Thymus (tissue), 11 donors: Measurements from ENCODE around the gene CELA2A. TPM values are rescaled to one million over a fixed set of nuclear protein-coding genes. Genes with fewer than 3 reads are reported as not detected.
"Not testable (repeated sequence)": the region's sequence is repeated elsewhere in the genome, so short reads cannot be mapped to it uniquely, and the experiment has no call there.

ENCODE experiments used
- DNase-seq, 9 donors: peaks; one replicate each; pipeline ENCODE4 v3.0.0-alpha.2; 2013; ENCODE audit warnings: low spot score in 9 of 9, low read depth in 6 of 9, missing footprints in 1 of 9
- H3K27ac ChIP-seq, 2 donors: one replicate each; pipeline ENCODE4 v1.5.1; 2013; ENCODE audit warnings: control low read depth in 1 of 2, low read depth in 1 of 2, low read length in 1 of 2, mild to moderate bottlenecking in 1 of 2, moderate library complexity in 1 of 2
- H3K27me3 ChIP-seq, 2 donors: one replicate each; pipeline ENCODE4 v1.5.1; 2013; ENCODE audit warnings: low read length in 1 of 2; ENCODE audit not compliant: control insufficient read depth in 2 of 2, insufficient read depth in 1 of 2
- H3K36me3 ChIP-seq, 2 donors: one replicate each; pipeline ENCODE4 v1.5.1; 2013; ENCODE audit warnings: low read length in 1 of 2, mild to moderate bottlenecking in 1 of 2, moderate library complexity in 1 of 2; ENCODE audit not compliant: control insufficient read depth in 2 of 2, insufficient read depth in 2 of 2
- H3K4me1 ChIP-seq, 2 donors: one replicate each; pipeline ENCODE4 v1.5.1; 2013; ENCODE audit warnings: low read length in 2 of 2; ENCODE audit not compliant: control insufficient read depth in 2 of 2, insufficient read depth in 2 of 2
- H3K4me3 ChIP-seq, 2 donors: one replicate each; pipeline ENCODE4 v1.5.1; 2013; ENCODE audit warnings: low read length in 2 of 2, control low read depth in 1 of 2, mild to moderate bottlenecking in 1 of 2
- H3K9me3 ChIP-seq, 2 donors: one replicate each; pipeline ENCODE4 v1.5.1; 2013; ENCODE audit warnings: low read length in 1 of 2, mild to moderate bottlenecking in 1 of 2; ENCODE audit not compliant: control insufficient read depth in 2 of 2, insufficient read depth in 1 of 2
- WGBS: extraction: QIAGEN DNeasy Blood & Tissue Kit; methylation state at CpG from one replicate; pipeline ENCODE4 v1.1.7; 2013; 5-methylcytosine and 5-hydroxymethylcytosine counted together
- polyA plus RNA-seq: library from polyadenylated mRNA; stranded (reverse); fragments of 200-250 nt; gene quantifications from one replicate; pipeline ENCODE4 v1.2.3, GENCODE V29; 2013
- total RNA-seq: library from RNA; stranded (reverse); fragments of 120-200 nt; gene quantifications from one replicate; pipeline ENCODE4 v1.2.4, GENCODE V29; 2013
- donor health status: healthy.

Gene CELA2A
- total and polyA plus RNA-seq, 2 donors: 0.14 to 0.41 TPM

GRCh38 chr1:15484443-15484842 lies 27.9 kb downstream of the CELA2A start:
- H3K27ac ChIP-seq, DNase-seq, H3K4me1 ChIP-seq, H3K9me3 ChIP-seq, H3K36me3 ChIP-seq, H3K27me3 ChIP-seq, H3K4me3 ChIP-seq: not testable (repeated sequence)
- WGBS: 97% methylated on average over 6 of the region's 6 CpGs

GRCh38 chr1:15485636-15486035 lies 29.1 kb downstream of the CELA2A start:
- H3K4me1 ChIP-seq: no peaks in the 10 kb centered on the region
- no peaks in the 10 kb centered on the region for H3K36me3 ChIP-seq

DNA sequence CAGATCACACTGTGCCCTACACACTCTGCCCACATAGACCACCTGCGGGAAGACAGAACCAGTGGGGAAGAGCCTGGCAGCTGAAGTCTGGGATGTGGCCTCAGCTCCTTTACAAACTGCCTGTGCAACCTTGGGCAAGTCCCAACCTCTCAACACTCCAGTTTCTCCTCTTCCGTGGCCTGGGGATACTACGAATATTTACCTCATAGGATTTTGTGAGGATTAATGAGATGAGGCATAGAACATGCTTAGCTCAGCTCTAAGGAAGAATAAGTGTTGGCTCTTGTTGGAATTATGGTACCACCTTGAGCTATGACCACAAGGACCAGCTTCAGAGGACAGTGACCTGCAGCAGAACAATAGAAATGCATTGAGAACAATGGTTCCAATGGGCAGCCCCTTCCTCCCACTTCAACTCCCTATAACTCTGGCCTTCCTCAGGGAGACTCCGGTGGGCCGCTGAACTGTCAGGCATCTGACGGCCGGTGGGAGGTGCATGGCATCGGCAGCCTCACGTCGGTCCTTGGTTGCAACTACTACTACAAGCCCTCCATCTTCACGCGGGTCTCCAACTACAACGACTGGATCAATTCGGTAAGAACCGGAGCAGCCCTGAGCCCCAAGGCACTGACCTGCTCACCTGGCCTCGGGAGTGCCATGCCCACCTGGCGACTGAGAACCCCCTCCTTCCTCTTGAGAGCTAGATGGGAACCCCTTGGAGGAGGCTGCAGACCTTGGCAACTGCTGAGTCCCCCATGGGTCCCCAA lies 30.5 kb downstream of the CELA2A start:
- DNase-seq, H3K27ac ChIP-seq, H3K4me3 ChIP-seq, H3K27me3 ChIP-seq, H3K36me3 ChIP-seq, H3K9me3 ChIP-seq, H3K4me1 ChIP-seq: not testable (repeated sequence)
- 97% methylated on average over 17 of the region's 17 CpGs for WGBS

More at GRCh38 chr1:15485636-15486035, 29.1 kb downstream of the CELA2A start:
- WGBS: 99% methylated on average over 6 of the region's 6 CpGs
- no peak overlapping the region for H3K27ac ChIP-seq
- no peaks in the 10 kb centered on the region for H3K9me3 ChIP-seq
- H3K27me3 ChIP-seq: no peaks in the 10 kb centered on the region
- DNase-seq: no peak
- no peak overlapping the region for H3K4me3 ChIP-seq

GRCh38 chr1:15488371-15488770 lies 31.8 kb downstream of the CELA2A start:
- Histone ChIP-seq H3K4me3 (no peak overlapping the region), H3K27ac (no peak overlapping the region), H3K4me1 (no peaks in the 10 kb centered on the region), H3K27me3 (no peaks in the 10 kb centered on the region), H3K36me3 (peaks cover 3 to 4% of the 10 kb centered on the region in 2 donors), H3K9me3 (no peaks in the 10 kb centered on the region)
- 95% methylated on average over 3 of the region's 3 CpGs for WGBS
- DNase-seq: no peak

GRCh38 chr1:15489052-15489736 lies 32.7 kb downstream of the CELA2A start:
- H3K27ac ChIP-seq: no peak overlapping the region
- 96% methylated on average over 13 of the region's 13 CpGs for WGBS
- H3K36me3 ChIP-seq: peaks cover 3 to 11% of the 10 kb centered on the region in 2 donors
- H3K9me3 ChIP-seq: no peaks in the 10 kb centered on the region
- H3K4me3 ChIP-seq: no peak overlapping the region
- DNase-seq: no peak
- H3K4me1 ChIP-seq: no peaks in the 10 kb centered on the region
- no peaks in the 10 kb centered on the region for H3K27me3 ChIP-seq

DNA sequence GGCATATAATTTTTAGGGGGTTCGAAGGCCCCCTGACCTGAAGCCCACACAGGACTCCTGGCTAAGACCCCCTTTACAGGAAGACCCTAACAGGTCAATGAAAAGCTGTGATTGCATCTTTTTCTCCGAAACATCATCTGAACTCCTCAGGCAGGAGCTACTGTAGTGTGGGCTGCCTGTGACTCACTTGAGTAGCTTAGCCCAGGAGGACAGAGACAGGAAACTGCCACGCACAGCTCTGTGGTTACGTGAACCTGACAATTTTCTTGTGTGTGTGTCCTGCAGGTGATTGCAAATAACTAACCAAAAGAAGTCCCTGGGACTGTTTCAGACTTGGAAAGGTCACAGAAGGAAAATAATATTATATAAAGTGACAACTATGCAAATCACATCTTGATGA lies 34.5 kb downstream of the CELA2A start:
- peaks cover 3 to 18% of the 10 kb centered on the region in 2 donors for H3K36me3 ChIP-seq
- not testable (repeated sequence) for H3K4me3 ChIP-seq, DNase-seq, H3K27me3 ChIP-seq, H3K27ac ChIP-seq, H3K4me1 ChIP-seq, H3K9me3 ChIP-seq
- 72% methylated on average over 4 of the region's 4 CpGs for WGBS

DNA sequence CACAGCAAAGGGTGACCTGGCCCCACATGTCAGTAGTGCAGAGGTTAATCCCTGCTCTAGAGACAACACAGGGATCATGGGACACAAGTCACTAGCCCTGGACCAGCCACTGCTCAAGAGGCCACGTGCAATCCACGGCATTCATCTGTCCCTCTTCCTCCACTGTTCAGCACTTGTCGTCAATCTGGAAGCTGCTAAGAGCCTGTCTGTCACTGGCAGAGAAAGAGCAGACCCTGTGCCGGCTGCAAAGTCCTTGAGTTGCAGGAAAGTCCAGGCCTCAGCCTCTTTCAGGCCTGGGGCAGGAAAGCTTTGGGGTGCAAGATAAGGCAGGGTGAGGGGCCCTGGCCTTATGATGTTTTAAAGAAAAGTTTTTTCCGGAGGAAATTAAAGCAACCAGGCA lies 36.1 kb downstream of the CELA2A start:
- Histone ChIP-seq H3K36me3 (peaks cover 3 to 18% of the 10 kb centered on the region in 2 donors), H3K9me3 (no peaks in the 10 kb centered on the region), H3K27me3 (no peaks in the 10 kb centered on the region), H3K4me1 (no peaks in the 10 kb centered on the region), H3K27ac (no peak overlapping the region), H3K4me3 (no peak overlapping the region)
- no peak for DNase-seq
- WGBS: 98% methylated on average over 5 of the region's 5 CpGs

- no peaks in the 10 kb centered on the region for H3K27me3 ChIP-seq
- peaks cover 3 to 18% of the 10 kb centered on the region in 2 donors for H3K36me3 ChIP-seq
- no peak for DNase-seq
- no peak overlapping the region for H3K4me3 ChIP-seq
- H3K4me1 ChIP-seq: no peaks in the 10 kb centered on the region
- no peaks in the 10 kb centered on the region for H3K9me3 ChIP-seq
- no peak overlapping the region for H3K27ac ChIP-seq
- 94% methylated on average over 9 of the region's 9 CpGs for WGBS
These were observed 37.4 kb downstream of the CELA2A start for GRCh38 chr1:15493869-15494390.
